AG10803 (cell line): Measurements from ENCODE around the gene CCDC177.

ENCODE experiments used
- DNase-seq: peaks from one replicate; pipeline ENCODE4 v3.0.0; 2010; ENCODE audit warnings: low read depth
- H3K4me3 ChIP-seq: 2 replicates; pipeline ENCODE4 v1.5.1; 2011; ENCODE audit warnings: mild to moderate bottlenecking, low read length, control low read depth
- TF ChIP-seq, protein P1 (sequence below): conservative IDR thresholded peaks from 2 replicates; pipeline ENCODE4 v1.5.1; 2011; ENCODE audit warnings: mild to moderate bottlenecking, low read length, control low read depth, inconsistent platforms

The CCDC177 gene

DNA sequence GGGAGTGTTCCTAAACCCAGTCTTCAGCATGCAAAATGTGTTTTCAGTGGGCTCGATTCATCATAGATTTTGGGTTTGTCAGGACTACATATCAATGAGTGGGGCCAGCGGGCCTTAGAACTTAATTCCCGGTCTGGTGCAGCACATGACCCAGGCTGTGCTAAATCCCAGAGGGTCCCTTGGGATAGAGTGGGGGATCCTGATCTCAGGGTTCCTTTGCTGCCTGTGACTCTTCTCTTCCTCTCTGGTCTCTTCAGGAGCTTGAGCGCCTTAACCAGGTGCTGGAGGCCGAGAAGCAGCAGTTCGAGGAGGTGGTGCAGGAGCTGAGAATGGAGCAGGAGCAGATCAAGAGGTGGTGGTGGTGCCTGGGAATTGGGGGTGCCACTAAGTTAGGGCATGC, 52.6 kb downstream of the CCDC177 start:
- no peak overlapping the region for H3K4me3 ChIP-seq
- DNase-seq, result no peak

More for the DNA sequence above, 52.6 kb downstream of the CCDC177 start:
- TF ChIP-seq, protein P1, sequence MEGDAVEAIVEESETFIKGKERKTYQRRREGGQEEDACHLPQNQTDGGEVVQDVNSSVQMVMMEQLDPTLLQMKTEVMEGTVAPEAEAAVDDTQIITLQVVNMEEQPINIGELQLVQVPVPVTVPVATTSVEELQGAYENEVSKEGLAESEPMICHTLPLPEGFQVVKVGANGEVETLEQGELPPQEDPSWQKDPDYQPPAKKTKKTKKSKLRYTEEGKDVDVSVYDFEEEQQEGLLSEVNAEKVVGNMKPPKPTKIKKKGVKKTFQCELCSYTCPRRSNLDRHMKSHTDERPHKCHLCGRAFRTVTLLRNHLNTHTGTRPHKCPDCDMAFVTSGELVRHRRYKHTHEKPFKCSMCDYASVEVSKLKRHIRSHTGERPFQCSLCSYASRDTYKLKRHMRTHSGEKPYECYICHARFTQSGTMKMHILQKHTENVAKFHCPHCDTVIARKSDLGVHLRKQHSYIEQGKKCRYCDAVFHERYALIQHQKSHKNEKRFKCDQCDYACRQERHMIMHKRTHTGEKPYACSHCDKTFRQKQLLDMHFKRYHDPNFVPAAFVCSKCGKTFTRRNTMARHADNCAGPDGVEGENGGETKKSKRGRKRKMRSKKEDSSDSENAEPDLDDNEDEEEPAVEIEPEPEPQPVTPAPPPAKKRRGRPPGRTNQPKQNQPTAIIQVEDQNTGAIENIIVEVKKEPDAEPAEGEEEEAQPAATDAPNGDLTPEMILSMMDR, result no peak
